GM21825 (cell line): ENCODE data around the gene RUSF1.

Experiments used
- ATAC-seq: cut with Tn5 transposase; IDR thresholded peaks from one replicate; pipeline ENCODE4 v1.9.1; 2021; ENCODE audit warnings: mild to moderate bottlenecking, moderate library complexity; ENCODE audit not compliant: unreplicated experiment

RUSF1 gene

DNA sequence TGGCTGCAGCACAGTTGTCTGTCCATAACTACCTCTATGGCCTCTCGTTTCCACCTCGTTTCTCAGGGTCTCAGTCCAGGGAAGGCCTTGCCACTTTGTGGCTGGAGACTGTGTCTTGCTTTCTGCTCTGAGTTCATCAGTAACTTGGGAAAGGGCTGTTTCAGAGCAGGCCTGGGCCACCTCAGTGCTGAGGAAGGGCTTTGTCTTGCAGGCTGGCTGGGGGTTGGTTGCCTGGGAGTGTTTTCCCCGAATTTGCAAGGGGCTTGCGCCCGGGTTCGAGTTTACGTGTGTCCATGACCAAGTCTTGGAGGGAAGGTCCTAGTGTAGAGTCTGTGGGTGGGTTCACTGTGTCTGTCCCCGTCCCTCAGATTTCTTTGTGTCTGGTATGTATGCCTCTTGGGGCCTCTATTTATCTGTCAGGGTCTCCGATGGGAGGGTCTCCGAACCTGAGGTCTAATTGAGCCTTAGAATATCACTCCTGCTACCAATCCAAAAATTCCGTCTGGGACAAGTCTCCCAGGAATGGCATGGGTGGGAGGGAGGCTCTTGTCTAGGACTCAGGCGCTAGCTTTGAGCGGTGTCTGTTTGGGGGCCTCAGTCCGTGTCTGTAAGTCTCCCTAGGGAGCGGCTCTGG, 36.8 kb downstream of the RUSF1 start:
- ATAC-seq, result no peak

DNA sequence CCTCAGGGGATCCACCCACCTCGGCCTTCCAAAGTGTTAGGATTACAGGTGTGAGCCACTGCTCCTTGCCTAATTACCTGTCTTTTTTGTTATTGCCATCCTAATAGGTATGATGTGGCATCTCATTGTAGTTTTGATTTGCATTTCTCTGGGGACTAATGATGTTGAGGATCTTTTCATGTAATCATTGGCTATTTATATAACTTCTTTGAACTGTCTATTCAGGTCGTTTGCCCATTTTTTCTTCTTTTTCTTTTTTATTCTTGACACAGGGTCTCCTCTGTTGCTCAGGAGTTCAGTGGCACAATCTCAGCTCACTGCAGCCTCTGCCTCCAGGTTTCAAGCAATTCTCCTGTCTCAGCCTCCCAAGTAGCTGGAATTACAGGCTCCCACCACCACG, 37.6 kb downstream of the RUSF1 start:
- no peak for ATAC-seq

DNA sequence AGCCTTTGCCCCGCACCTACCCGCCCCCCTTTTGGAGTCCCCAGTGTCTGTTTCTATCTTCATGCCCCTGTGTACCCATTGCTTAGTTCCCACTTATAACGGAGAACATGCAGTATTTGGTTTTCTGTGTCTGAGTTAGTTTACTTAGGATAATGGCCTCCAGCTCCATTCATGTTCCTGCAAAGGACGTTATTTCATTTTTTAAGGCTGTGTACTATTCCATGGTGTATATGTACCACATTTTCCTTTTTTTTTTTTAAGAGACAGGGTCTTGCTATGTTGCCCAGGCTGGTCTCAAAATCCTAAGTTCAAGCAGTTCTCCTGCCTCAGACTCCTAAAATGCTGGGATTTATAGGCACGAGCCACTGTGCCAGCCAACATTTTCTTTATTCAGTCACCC, 40.3 kb downstream of the RUSF1 start:
- no peak for ATAC-seq

DNA sequence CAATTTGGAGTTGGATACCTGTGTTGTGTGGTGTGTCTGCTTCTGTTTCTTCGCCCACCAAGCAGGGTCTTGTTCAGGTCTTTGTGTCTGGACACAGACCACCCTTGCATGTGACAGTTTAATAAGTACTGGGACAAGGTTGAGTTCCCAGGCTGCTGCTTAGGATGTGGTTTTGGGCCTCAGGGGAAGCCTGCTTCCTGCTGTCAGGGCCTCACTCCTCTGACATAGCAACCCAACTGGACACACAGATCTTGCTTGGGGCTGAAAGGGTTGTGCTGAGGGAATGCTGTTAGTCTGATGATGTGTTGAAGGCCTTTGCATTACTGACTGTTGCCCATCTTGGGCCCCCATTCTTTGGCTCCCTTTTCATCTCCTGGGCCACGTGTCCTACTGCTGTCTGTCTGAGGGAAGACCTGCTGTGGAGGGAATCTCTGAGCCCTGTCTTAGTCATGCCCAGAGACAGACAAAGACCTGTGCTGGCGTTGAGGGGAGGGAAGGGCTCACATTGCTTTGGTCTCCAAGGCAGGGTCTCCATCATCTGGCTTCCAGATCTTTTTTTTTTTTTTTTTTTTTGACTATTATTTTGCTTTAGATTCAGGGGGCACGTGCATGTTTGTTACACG, 40.9 kb downstream of the RUSF1 start:
- ATAC-seq, result peak; percentile 68

DNA sequence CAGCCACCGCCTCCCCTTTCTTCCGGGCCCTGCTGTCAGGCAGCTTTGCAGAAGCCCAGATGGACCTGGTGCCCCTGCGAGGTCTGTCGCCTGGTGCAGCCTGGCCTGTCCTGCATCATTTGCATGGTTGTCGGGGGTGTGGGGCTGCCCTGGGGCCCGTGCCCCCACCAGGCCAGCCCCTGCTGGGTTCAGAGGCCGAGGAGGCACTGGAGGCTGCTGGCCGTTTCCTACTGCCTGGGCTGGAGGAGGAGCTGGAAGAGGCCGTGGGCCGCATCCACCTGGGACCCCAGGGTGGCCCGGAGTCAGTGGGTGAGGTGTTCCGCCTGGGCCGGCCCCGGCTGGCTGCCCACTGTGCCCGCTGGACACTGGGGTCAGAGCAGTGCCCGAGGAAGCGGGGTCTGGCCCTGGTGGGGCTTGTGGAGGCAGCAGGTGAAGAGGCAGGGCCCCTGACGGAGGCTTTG, 41.8 kb downstream of the RUSF1 start:
- ATAC-seq, result no peak

DNA sequence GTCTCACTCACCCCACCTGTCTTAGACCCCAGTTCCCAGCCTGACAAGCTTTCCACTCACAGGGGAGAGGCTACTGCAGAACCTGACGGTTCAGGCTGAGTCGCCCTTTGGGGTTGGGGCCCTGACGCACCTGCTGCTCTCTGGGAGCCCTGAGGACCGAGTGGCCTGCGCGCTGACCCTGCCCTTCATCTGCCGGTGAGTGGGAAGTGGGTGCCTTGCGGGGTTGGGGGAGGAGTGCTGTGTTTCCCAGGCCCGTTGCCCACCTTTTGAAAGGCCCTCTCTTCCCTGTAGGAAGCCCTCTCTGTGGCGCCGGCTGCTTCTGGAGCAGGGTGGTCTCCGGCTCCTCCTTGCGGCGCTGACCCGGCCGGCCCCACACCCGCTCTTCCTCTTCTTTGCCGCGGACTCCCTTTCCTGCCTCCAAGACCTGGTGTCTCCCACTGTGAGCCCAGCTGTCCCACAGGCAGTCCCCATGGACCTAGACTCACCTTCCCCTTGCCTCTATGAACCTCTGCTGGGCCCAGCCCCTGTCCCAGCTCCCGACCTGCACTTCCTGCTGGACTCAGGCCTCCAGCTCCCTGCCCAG, 42.3 kb downstream of the RUSF1 start:
- no peak for ATAC-seq

DNA sequence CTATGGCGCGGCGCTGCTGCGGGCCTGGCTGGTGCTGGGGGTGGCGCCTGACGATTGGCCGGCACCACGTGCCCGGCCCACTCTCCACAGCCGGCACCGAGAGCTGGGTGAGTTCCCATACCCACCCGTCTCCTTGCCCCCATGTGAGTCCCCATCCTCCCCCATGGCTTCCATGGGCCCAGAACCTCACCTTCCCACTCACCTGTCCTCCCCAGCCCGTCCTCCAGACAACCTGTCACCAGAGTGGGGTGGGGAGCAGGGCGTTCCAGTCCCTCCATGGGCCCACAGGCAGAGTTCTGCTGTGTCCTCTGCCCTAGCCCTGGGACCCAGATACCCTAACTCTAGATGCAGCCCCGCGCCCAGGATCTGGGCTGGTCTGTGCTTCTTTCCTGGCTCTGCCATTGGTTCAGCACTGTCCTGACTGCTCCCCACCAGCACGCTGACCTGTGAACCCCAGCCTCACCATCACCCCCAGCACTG, 43.4 kb downstream of the RUSF1 start:
- ATAC-seq, result no peak

DNA sequence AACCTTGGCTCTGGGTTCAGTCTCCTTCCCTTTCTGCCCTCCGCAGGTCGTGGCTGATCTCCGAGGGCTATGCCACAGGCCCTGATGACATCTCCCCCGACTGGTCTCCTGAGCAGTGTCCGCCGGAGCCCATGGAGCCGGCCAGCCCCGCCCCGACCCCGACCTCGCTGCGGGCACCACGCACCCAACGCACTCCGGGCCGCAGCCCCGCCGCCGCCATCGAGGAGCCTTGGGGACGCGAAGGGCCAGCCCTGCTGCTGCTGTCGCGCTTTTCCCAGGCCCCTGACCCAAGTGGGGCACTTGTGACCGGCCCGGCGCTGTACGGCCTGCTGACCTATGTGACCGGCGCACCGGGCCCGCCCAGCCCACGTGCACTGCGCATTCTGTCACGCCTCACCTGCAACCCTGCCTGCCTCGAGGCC, 43.8 kb downstream of the RUSF1 start:
- no peak for ATAC-seq

DNA sequence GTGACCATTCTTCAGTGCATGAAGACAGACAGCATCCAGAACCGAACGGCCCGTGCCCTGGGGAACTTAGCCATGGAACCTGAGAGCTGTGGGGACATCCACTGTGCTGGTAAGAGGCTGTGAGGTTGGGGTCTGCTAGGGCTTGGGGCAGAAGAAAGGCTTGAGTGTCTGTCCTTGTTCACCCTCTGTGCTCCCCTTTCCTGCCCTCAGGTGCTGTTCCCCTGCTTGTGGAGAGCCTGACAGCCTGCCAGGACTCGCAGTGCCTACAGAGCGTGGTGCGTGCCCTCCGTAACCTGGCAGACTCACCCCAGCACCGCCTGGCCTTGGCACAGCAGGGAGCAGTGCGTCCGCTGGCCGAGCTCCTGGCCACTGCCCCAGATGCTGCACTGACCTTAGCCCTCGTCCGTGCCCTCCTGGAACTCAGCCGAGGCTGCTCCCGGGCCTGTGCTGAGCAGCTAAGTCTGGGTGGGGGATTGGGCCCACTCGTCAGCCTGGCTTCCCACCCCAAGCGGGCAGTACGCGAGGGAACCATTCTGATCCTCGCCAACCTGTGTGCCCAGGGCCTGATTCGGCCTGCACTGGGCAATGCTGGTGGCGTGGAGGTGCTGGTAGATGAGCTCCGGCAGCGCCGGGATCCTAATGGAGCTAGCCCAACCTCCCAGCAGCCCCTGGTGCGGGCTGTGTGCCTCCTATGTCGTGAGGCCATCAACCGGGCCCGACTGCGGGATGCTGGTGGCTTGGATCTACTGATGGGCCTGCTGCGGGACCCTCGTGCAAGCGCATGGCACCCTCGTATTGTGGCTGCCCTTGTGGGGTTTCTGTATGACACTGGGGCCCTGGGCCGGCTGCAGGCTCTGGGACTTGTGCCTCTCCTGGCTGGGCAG, 46.0 kb downstream of the RUSF1 start:
- no peak for ATAC-seq

DNA sequence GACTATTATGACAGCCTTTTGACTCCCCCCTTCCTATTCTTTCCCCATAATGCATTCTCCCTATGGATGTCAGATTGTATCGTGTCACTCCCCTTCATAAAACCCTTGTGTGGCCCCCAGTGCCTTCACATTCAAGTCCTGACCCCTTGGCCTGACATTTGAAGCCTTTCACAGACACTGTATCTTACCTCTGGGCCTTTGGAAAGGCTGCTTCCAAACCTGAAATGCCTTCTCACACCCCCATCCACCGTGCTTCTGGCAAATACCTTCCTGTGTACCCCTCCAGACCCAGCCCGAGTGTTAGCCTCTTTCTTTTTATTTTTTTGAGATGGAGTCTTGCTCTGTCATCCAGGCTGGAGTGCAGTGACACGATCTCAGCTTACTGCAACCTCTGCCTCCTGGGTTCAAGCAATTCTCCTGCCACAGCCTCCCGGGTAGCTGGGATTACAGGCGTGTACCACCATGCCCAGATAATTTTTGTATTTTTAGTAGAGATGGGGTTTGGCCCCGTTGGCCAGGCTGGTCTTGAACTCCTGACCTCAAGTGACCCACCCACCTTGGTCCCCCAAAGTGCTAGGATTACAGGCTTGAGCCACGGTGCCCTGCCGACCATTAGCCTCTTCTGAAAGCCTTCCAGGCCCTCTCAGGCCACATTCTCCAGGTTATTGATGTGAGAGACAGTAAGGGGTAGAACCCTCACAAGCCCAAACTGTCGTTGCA, 46.8 kb downstream of the RUSF1 start:
- ATAC-seq, result no peak

DNA sequence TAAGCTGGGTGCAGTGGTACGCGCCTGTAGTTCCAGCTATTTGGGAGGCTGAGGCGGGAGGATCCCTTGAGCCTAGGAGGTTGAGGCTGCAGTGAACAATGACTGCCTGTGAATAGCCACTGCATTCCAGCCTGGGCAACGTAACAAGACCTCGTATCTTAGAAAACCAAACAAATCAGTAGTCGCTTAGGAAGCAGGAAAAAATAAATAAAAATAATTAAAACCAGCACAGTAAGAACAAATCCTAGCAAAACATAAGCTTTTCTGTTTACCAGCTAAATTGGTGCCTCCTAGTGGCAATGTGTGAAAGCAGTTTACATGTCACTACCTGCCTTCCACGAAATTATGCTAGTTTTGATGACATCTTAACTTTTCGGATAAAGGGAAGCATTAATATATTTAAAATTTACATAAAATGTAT, 47.6 kb downstream of the RUSF1 start:
- no peak for ATAC-seq

DNA sequence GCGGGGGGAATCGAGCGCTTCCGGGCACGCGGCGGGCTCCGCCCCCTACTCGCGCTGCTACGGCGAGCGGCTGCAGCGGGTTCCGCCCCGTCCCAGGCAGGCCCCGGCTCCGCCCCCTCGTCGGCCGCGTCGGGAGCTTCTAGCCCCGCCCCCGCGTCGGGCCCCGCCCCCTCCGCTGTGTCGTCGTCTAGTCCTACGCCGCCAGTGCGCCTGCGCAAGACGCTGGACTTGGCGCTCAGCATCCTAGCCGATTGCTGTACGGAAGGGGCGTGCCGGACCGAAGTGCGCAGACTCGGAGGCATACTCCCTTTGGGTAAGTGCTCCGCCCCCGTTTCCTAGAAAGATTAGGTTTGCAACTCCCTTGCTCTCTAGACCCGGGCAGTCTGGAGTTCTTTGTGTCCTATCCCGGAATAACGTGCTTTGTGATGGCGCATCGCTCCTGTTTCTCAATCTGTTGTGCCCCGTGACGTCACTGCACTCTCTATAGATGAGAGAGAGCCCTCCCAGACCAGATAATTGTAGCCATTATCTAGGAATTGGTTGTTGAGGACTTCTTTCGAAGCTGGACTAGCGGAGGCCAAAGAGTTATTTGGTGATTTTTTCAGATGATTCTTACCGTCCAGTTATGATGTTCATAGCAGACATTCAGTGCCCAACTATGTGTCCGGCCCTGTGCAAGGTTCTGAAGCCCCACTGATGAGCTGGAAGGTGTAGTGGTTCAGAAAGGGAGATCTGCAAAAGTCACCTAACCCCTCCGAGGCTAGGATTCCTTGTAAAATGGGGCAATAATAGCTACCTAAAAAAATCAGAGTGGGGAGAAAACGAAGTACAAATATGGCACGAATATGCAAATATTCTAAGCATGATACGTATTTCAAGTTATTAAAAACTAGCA, 48.3 kb downstream of the RUSF1 start:
- peak; percentile 63 for ATAC-seq

DNA sequence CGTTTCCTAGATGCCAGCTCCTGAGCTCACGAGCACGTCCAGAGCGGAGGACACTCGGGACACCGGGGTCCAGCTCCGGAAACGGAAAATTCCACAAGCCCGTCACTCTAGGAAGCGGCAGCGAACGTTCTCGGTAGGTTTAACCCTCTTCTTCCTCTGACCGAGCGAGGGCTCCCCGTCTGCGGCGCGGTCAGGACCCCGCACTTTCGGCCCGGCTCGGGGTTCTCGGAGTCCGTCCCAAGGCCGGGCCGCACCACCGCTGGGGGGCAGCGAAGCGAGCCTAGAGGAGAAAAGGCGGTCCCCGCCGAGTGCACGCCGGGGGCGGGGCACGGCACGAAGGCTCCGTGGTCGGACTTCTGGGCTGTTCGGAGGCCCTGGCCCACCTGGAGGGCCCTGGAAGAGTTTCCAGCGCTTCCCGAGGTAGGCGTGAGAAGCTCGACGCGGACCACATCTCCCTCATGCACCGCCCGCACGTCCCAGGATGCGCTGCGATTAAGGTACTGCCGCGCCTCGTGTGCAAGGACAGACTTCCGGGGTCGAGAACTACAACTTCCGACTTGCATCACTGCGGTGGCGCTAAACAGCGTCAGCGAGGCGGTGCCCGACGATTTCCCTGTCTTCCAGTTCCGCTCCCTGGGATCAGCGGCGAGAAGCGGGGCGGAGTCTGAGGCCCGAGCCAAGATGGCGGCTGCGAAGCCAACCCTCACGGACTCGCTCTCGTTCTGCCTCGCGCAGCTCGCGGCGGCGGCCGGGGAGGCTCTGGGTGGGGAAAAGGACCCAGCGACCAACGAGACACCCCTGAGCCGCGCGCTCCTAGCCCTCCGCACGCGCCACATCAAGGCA, 49.1 kb downstream of the RUSF1 start, which contains the start of gene ARMC5:
Gene ARMC5, plus strand, starts transcription at position 658 of the 843 bp plus-strand sequence. Its CDS starts 24 bp downstream, at position 682.
- peak; percentile 66 for ATAC-seq

DNA sequence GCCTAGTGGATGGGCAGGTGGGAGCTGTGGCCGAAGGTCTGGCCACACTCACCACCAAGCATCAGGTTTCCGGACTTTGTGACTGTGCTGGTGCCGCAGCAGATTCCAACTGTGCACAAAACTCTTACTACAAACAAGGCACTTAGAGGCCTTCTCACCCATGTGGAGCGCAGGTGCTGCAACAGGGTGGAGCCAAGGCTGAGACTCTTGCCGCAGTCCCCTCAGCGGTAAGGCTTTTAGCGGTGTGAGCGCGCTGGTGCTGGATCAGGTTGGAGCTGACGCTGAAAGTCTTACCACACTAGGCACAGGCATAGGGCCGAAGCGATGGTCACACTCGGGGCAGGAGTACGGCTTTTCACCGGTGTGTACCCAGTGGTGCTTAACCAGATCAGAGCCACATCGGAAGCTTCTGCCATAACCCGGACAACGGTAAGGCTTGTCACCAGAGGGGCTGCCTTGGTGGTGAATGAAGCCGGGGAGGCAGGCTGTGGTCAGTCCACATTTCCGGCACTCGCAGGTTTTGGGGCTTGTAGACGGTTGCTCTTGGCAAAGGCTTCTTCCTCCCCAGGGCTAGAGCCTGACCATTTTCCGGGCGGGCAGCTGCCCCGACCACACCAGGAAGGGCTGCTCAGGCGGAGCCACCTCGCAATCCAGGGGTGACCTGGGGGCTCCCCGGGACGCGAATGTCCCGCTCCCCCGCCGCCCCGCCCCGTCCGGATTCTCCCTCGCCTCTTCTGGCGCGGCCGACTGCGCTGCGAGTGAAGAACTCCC, 49.9 kb downstream of the RUSF1 start:
- ATAC-seq, result peak; percentile 12

DNA sequence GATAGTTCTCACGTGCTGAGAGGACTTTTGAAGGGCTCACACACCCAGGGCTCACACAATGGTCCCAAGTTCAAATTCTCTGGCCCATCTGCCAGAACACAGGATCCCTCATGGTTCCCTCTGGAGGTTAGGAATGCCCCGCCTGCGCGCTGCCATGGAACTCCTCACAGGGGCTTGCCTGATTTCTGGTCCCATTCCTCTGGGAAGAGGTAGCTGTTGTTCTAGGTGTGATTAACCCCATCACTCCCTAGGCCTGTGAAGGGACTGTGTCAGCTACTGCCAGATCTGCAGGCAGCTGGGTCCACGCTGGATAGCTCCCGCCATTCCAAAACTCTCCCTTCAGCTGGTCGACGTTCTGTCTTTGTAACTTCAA, 51.2 kb downstream of the RUSF1 start:
- ATAC-seq, result no peak

DNA sequence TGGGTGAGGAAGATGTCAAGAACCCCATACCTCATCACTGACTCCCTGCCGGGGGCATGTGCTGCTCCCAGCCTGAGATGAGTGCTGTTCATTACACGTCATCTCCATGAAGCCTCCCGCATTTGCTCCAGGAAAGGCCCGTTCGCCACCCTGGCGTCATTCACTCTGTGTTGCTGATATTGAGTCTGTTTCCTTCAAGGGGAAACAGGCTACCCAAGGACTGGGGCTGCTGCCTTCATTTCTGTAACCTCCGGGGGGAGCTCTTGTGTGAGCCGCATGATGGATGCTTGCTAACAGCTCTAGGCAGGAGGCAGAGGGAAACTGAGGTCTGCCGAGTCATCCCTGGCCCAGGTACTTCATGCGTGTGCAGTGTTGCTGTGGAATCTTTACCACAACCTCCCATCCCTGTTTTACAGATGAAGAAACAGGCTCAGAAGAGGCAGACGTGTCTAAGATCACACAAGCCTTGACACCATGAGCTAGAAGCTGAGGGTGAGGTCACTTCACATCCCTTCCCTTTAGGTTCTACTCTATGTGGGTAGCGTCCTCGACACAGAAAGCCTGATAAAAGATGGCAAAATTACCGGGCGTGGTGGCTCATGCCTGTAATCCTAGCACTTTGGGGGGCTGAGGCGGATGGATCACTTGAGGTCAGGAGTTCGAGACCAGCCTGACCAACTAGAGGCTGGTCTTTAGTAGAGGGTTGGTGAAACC, 52.4 kb downstream of the RUSF1 start:
- no peak for ATAC-seq
